IMR-90 (cell line): ENCODE results near the gene SAAL1. TPM values are rescaled to one million over a fixed set of nuclear protein-coding genes. Genes with fewer than 3 reads are reported as not detected.

ENCODE experiments used
- ATAC-seq: fragments of 200-7000 bp; cut with Tn5 transposase; 2 replicates; pipeline ENCODE4 v1.9.1; 2020; ENCODE audit warnings: low read depth, mild to moderate bottlenecking, moderate library complexity
- BruUV-seq: library from RNA; stranded (reverse); fragments of 400-500 nt; replicated peaks from 2 replicates; lab custom pipeline; 2021; lab: Mats Ljungman, UMichigan
- CTCF ChIA-PET: fragments of 300-600 bp; formaldehyde crosslinking; extraction: SDS; loops from one replicate; lab custom pipeline; 2021; ENCODE audit warnings: antibody characterized with exemption; lab: Yijun Ruan, JAX
- POLR2A ChIA-PET: fragments of 300-600 bp; sonication (Branson Sonifier 250); formaldehyde crosslinking; loops from one replicate; lab custom pipeline; 2022; ENCODE audit warnings: antibody characterized with exemption; ENCODE audit not compliant: unreplicated experiment; lab: Charles Lee
- DNase-seq: peaks from one replicate; pipeline ENCODE4 v3.0.0; 2013
- H2AFZ ChIP-seq: replicated peaks from 2 replicates; pipeline ENCODE3; 2013; ENCODE audit warnings: low read length, mild to moderate bottlenecking; ENCODE audit not compliant: poor library complexity
- H2AK5ac ChIP-seq: 2 replicates; pipeline ENCODE4 v1.6.1; 2013; ENCODE audit warnings: low read depth, low read length, inconsistent platforms
- H2AK9ac ChIP-seq: replicated peaks from 2 replicates; pipeline ENCODE3; 2013; ENCODE audit warnings: mild to moderate bottlenecking, low read depth, low read length, moderate library complexity; ENCODE audit not compliant: poor library complexity
- H2BK120ac ChIP-seq: 2 replicates; pipeline ENCODE4 v1.6.1; 2013; ENCODE audit warnings: low read depth, low read length, inconsistent platforms
- H2BK15ac ChIP-seq: 3 replicates; pipeline ENCODE4 v1.6.1; 2013; ENCODE audit warnings: low read depth, low read length, inconsistent platforms
- H2BK20ac ChIP-seq: 2 replicates; pipeline ENCODE4 v1.6.1; 2013; ENCODE audit warnings: low read depth, mild to moderate bottlenecking, inconsistent platforms, low read length, moderate library complexity
- H2BK5ac ChIP-seq: 2 replicates; pipeline ENCODE4 v1.6.1; 2013; ENCODE audit warnings: mild to moderate bottlenecking, low read depth, low read length, inconsistent platforms; ENCODE audit not compliant: poor library complexity, severe bottlenecking
- H3K14ac ChIP-seq: replicated peaks from 2 replicates; pipeline ENCODE4 v1.6.1; 2013; ENCODE audit warnings: low read depth, low read length, inconsistent platforms
- H3K18ac ChIP-seq: 2 replicates; pipeline ENCODE4 v1.6.1; 2013; ENCODE audit warnings: low read depth, low read length, control low read depth
- H3K23ac ChIP-seq: 2 replicates; pipeline ENCODE4 v1.6.1; 2013; ENCODE audit warnings: low read depth, low read length, inconsistent platforms
- H3K27ac ChIP-seq: 2 replicates; pipeline ENCODE4 v1.5.1; 2013; ENCODE audit warnings: mild to moderate bottlenecking, control low read depth, low read length; ENCODE audit not compliant: insufficient read depth
- H3K27me3 ChIP-seq: 2 replicates; pipeline ENCODE4 v1.6.1; 2013; ENCODE audit warnings: low read length; ENCODE audit not compliant: control insufficient read depth, insufficient read depth
- H3K36me3 ChIP-seq: 2 replicates; pipeline ENCODE4 v1.6.1; 2013; ENCODE audit warnings: low read length, mixed read lengths; ENCODE audit not compliant: control insufficient read depth, insufficient read depth
- H3K4ac ChIP-seq: 2 replicates; pipeline ENCODE4 v1.6.1; 2013; ENCODE audit warnings: low read depth, low read length, inconsistent platforms
- H3K4me1 ChIP-seq: 2 replicates; pipeline ENCODE4 v1.6.1; 2013; ENCODE audit warnings: low read length, mixed read lengths; ENCODE audit not compliant: control insufficient read depth, insufficient read depth
- H3K4me2 ChIP-seq: 2 replicates; pipeline ENCODE4 v1.6.1; 2013; ENCODE audit warnings: low read depth, mild to moderate bottlenecking, control low read depth, low read length, moderate library complexity
- H3K4me3 ChIP-seq: 2 replicates; pipeline ENCODE4 v1.5.1; 2013; ENCODE audit warnings: low read depth, mild to moderate bottlenecking, control low read depth, low read length, moderate library complexity; ENCODE audit not compliant: insufficient read depth
- H3K56ac ChIP-seq: 2 replicates; pipeline ENCODE4 v1.6.1; 2013; ENCODE audit warnings: low read length, inconsistent platforms; ENCODE audit not compliant: insufficient read depth; ENCODE audit errors: extremely low read depth
- H3K79me1 ChIP-seq, 2 experiments: 2 replicates each; pipeline ENCODE4 v1.6.1; 2013; ENCODE audit warnings: low read length in 2 of 2, inconsistent platforms in 1 of 2, low read depth in 1 of 2
- H3K9ac ChIP-seq: 2 replicates; pipeline ENCODE4 v1.6.1; 2013; ENCODE audit warnings: low read depth, low read length, control low read depth
- H3K9me1 ChIP-seq: 2 replicates; pipeline ENCODE4 v1.6.1; 2013; ENCODE audit warnings: low read length, inconsistent platforms; ENCODE audit not compliant: insufficient read depth
- H3K9me3 ChIP-seq: 2 replicates; pipeline ENCODE4 v1.6.1; 2013; ENCODE audit warnings: low read length; ENCODE audit not compliant: control insufficient read depth, insufficient read depth
- H4K20me1 ChIP-seq: 2 replicates; pipeline ENCODE4 v1.6.1; 2013; ENCODE audit warnings: low read length, inconsistent platforms; ENCODE audit not compliant: insufficient read depth
- H4K5ac ChIP-seq: 2 replicates; pipeline ENCODE4 v1.6.1; 2013; ENCODE audit warnings: mild to moderate bottlenecking, low read depth, low read length, control low read depth
- H4K8ac ChIP-seq, 2 experiments: 2 replicates each; pipeline ENCODE4 v1.6.1; 2013; ENCODE audit warnings: low read depth in 2 of 2, low read length in 2 of 2, control low read depth in 1 of 2, inconsistent platforms in 1 of 2
- H4K91ac ChIP-seq: 2 replicates; pipeline ENCODE4 v1.6.1; 2013; ENCODE audit warnings: low read depth, low read length, inconsistent platforms; ENCODE audit not compliant: insufficient read depth
- BHLHE40 ChIP-seq: fragments of 150-350 bp; IDR thresholded peaks from 2 replicates; pipeline ENCODE4 v1.6.1; 2016; ENCODE audit warnings: mild to moderate bottlenecking, low read depth, low read length
- CEBPB ChIP-seq: IDR thresholded peaks from 2 replicates; pipeline ENCODE4 v1.6.1; 2012; ENCODE audit warnings: low read depth, low read length, improper control_type of control experiment
- CHD1 ChIP-seq: IDR thresholded peaks from 2 replicates; pipeline ENCODE4 v1.6.1; 2012; ENCODE audit warnings: low read depth, low read length, improper control_type of control experiment
- CTCF ChIP-seq: conservative IDR thresholded peaks from 2 replicates; pipeline ENCODE4 v1.5.1; 2012; ENCODE audit warnings: mild to moderate bottlenecking, low read depth, low read length, improper control_type of control experiment
- FOS ChIP-seq: fragments of 150-350 bp; IDR thresholded peaks from 2 replicates; pipeline ENCODE4 v1.6.1; 2016; ENCODE audit warnings: low read depth, low read length
- MAFK ChIP-seq: IDR thresholded peaks from 2 replicates; pipeline ENCODE4 v1.6.1; 2012; ENCODE audit warnings: low read depth, low read length, improper control_type of control experiment
- MAZ ChIP-seq: IDR thresholded peaks from 2 replicates; pipeline ENCODE4 v1.6.1; 2012; ENCODE audit warnings: low read depth, mild to moderate bottlenecking, low read length, improper control_type of control experiment, moderate library complexity, borderline replicate concordance
- MXI1 ChIP-seq: IDR thresholded peaks from 2 replicates; pipeline ENCODE4 v1.6.1; 2012; ENCODE audit warnings: low read depth, mild to moderate bottlenecking, low read length, moderate library complexity, borderline replicate concordance
- NFE2L2 ChIP-seq: fragments of 150-350 bp; IDR thresholded peaks from 2 replicates; pipeline ENCODE4 v1.6.1; 2016; ENCODE audit warnings: low read depth, mild to moderate bottlenecking, low read length
- POLR2A ChIP-seq: IDR thresholded peaks from 2 replicates; pipeline ENCODE4 v1.6.1; 2012; ENCODE audit warnings: mild to moderate bottlenecking, low read depth, low read length
- RAD21 ChIP-seq: IDR thresholded peaks from 2 replicates; pipeline ENCODE4 v1.6.1; 2012; ENCODE audit warnings: low read length, improper control_type of control experiment
- RCOR1 ChIP-seq: IDR thresholded peaks from 2 replicates; pipeline ENCODE4 v1.6.1; 2012; ENCODE audit warnings: mild to moderate bottlenecking, low read length, improper control_type of control experiment; ENCODE audit not compliant: insufficient replicate concordance
- RFX5 ChIP-seq: IDR thresholded peaks from 2 replicates; pipeline ENCODE4 v1.8.0; 2012; ENCODE audit warnings: low read depth, mild to moderate bottlenecking, low read length, moderate library complexity
- SMC3 ChIP-seq: fragments of 150-350 bp; IDR thresholded peaks from 2 replicates; pipeline ENCODE4 v1.6.1; 2016; ENCODE audit warnings: low read depth, mild to moderate bottlenecking, antibody characterized with exemption, low read length, moderate library complexity
- USF2 ChIP-seq: fragments of 150-350 bp; IDR thresholded peaks from 2 replicates; pipeline ENCODE4 v1.6.1; 2017; ENCODE audit warnings: mild to moderate bottlenecking, antibody characterized with exemption, low read length, low read depth
- WGBS, 2 experiments: methylation state at CpG; one replicate each; pipeline versions ENCODE4 v1.1.5 to v1.1.7; 2013; ENCODE audit warnings: missing lambda C conversion rate in 2 of 2; ENCODE audit not compliant: insufficient read length in 1 of 2; ENCODE audit errors: extremely low coverage in 2 of 2; 5-methylcytosine and 5-hydroxymethylcytosine counted together
- dilution Hi-C: fragments of 300-500 bp; cut with HindIII; formaldehyde crosslinking; loops from one replicate; pipeline ENCODE4 v1.14.3; 2018; ENCODE audit warnings: low sequenced_read_pairs; ENCODE audit not compliant: unreplicated experiment
- in situ Hi-C: fragments of 300-500 bp; cut with MboI; formaldehyde crosslinking; loops from 3 replicates; pipeline ENCODE4 v1.14.3; 2019; ENCODE audit warnings: low sequenced_read_pairs, inconsistent platforms, mixed read lengths
- intact Hi-C: fragments of 100-400 bp; cut with micrococcal nuclease; formaldehyde crosslinking; loops from 2 replicates; pipeline ENCODE4 v1.10.0; 2022
- polyA plus RNA-seq, 3 experiments: library from polyadenylated mRNA; depleted of rRNA; stranded (reverse); fragments of >200 nt; gene quantifications; 2 replicates each; pipeline ENCODE4 v1.2.3, GENCODE V29; 2012; ENCODE audit warnings: low replicate concordance in 1 of 3
- total RNA-seq: library from RNA; depleted of rRNA; stranded (reverse); fragments of >200 nt; gene quantifications from 2 replicates; pipeline ENCODE4 v1.2.3, GENCODE V29; 2012
- TF ChIP-seq, protein P1 (sequence below): fragments of 150-350 bp; IDR thresholded peaks from 2 replicates; pipeline ENCODE4 v1.6.1; 2016; ENCODE audit warnings: low read depth, mild to moderate bottlenecking, low read length, moderate library complexity, borderline replicate concordance

Gene SAAL1
- total and polyA plus RNA-seq, 2 of the 4 experiments (the other 2 are of a cell fraction): 12.5 to 12.8 TPM

- DNase-seq: no peak
- CTCF ChIA-PET: no interaction called here
Measured at GRCh38 chr11:18054511-18055103, 51.3 kb downstream of the SAAL1 start.

More at GRCh38 chr11:18054511-18055103, 51.3 kb downstream of the SAAL1 start:
- POLR2A ChIA-PET: no interaction called here
- Histone ChIP-seq H2BK15ac (no peak overlapping the region), H3K23ac (no peak overlapping the region), H2BK20ac (no peak overlapping the region), H2BK5ac (no peak overlapping the region), H4K8ac (no peak overlapping the region), H3K4me1 (no peaks in the 10 kb centered on the region), H3K4me3 (no peak overlapping the region), H3K27me3 (peaks cover 3% of the 10 kb centered on the region; the same call in 1 of the 2 replicates), H3K4me2 (no peak overlapping the region), H3K79me1 (no peaks in the 10 kb centered on the region), H3K36me3 (no peaks in the 10 kb centered on the region), H3K9ac (no peak overlapping the region), H4K5ac (no peak overlapping the region), H3K18ac (no peak overlapping the region), H2AK9ac (peak overlapping the region; percentile 37), H3K9me3 (no peaks in the 10 kb centered on the region), H4K20me1 (no peaks in the 10 kb centered on the region), H3K56ac (no peak overlapping the region), H3K14ac (no peak overlapping the region), H2AK5ac (no peak overlapping the region), H3K9me1 (no peaks in the 10 kb centered on the region), H4K91ac (no peak overlapping the region), H3K4ac (no peak overlapping the region), H2BK120ac (no peak overlapping the region), H3K27ac (no peak overlapping the region), H2AFZ (no peak overlapping the region)
- TF ChIP-seq RAD21 (no peak), RCOR1 (no peak), CHD1 (no peak), MAZ (no peak), RFX5 (no peak), POLR2A (no peak), FOS (no peak), USF2 (no peak), MXI1 (no peak), SMC3 (no peak), CTCF (no peak), BHLHE40 (no peak), MAFK (no peak), NFE2L2 (no peak), CEBPB (no peak)
- TF ChIP-seq, protein P1, sequence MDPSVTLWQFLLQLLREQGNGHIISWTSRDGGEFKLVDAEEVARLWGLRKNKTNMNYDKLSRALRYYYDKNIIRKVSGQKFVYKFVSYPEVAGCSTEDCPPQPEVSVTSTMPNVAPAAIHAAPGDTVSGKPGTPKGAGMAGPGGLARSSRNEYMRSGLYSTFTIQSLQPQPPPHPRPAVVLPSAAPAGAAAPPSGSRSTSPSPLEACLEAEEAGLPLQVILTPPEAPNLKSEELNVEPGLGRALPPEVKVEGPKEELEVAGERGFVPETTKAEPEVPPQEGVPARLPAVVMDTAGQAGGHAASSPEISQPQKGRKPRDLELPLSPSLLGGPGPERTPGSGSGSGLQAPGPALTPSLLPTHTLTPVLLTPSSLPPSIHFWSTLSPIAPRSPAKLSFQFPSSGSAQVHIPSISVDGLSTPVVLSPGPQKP: no peak
- 80 to 100% methylated on average over 2 to 6 of the region's 10 CpGs for WGBS, 2 experiments
- BruUV-seq: no TSS peak
- intact Hi-C loops: no loop called here
- in situ Hi-C loops: no loop called here
- dilution Hi-C loops: no loop called here
- no peak for ATAC-seq
